Esophagus squamous epithelium (tissue), 4 donors: ENCODE measurements around the gene ORAI3.

Experiments
- CTCF ChIP-seq, 6 experiments: fragments of 450-650 bp in 4 of 6; fragments of 200-600 bp in 2 of 6; sonication (generic) in 2 of 6; IDR thresholded peaks; one replicate each; pipeline ENCODE4 v1.5.1; 2016 to 2019; ENCODE audit warnings: antibody characterized with exemption in 6 of 6, mild to moderate bottlenecking in 4 of 6, moderate library complexity in 4 of 6
- POLR2A ChIP-seq, 4 donors: fragments of 450-650 bp; IDR thresholded peaks; one replicate each; pipeline ENCODE4 v1.6.1; 2017; ENCODE audit warnings: antibody characterized with exemption in 4 of 4, mild to moderate bottlenecking in 4 of 4, moderate library complexity in 3 of 4

GRCh38 chr16:30964574-30965226 is 15.8 kb downstream of the ORAI3 start:
- TF ChIP-seq POLR2A (IDR thresholded peaks at IDR 0.05), result no peak
- TF ChIP-seq CTCF (IDR thresholded peaks at IDR 0.05), result no peak
